Gastroesophageal sphincter (tissue), 4 donors: ENCODE results near the gene ZNF296. TPM values are rescaled to one million over a fixed set of nuclear protein-coding genes. Genes with fewer than 3 reads are reported as not detected.
"Not testable (repeated sequence)": the region's sequence is repeated elsewhere in the genome, so short reads cannot be mapped to it uniquely, and the experiment has no call there.

Source experiments
- ATAC-seq: fragments of 150-250 bp; one replicate; pipeline ENCODE4 v1.9.1; 2016; ENCODE audit warnings: mild to moderate bottlenecking, moderate library complexity
- H3K27ac ChIP-seq, 4 donors: fragments of 200-600 bp; sonication (generic) in 3 of 4; 1 replicate in 3 of 4; 2 replicates in 1 of 4; pipeline ENCODE4 v1.5.1; 2016 to 2019
- H3K27me3 ChIP-seq: fragments of 200-600 bp; sonication (generic); one replicate; pipeline ENCODE4 v1.5.1; 2019
- H3K36me3 ChIP-seq, 2 donors: fragments of 200-600 bp; sonication (generic); one replicate each; pipeline ENCODE4 v1.5.1; 2019; ENCODE audit warnings: control low read depth in 1 of 2
- H3K4me1 ChIP-seq, 3 donors: fragments of 200-600 bp; sonication (generic); 1 replicate in 2 of 3; 2 replicates in 1 of 3; pipeline ENCODE4 v1.5.1; 2016 to 2019; ENCODE audit warnings: control low read depth in 2 of 3
- H3K4me3 ChIP-seq, 2 donors: fragments of 200-600 bp; sonication (generic); one replicate each; pipeline ENCODE4 v1.5.1; 2019; ENCODE audit warnings: mild to moderate bottlenecking in 1 of 2, moderate library complexity in 1 of 2
- H3K9me3 ChIP-seq, 3 donors: fragments of 200-600 bp; sonication (generic); one replicate each; pipeline ENCODE4 v1.5.1; 2017 to 2019; ENCODE audit warnings: control low read depth in 2 of 3
- EP300 ChIP-seq: sonication (generic); formaldehyde crosslinking; IDR thresholded peaks from one replicate; pipeline ENCODE4 v1.6.1; 2017; ENCODE audit warnings: antibody characterized with exemption, mild to moderate bottlenecking
- POLR2A ChIP-seq, 2 donors: fragments of 450-650 bp; IDR thresholded peaks; one replicate each; pipeline ENCODE4 v1.6.1; 2017; ENCODE audit warnings: antibody characterized with exemption in 2 of 2, mild to moderate bottlenecking in 2 of 2, moderate library complexity in 1 of 2
- POLR2AphosphoS5 ChIP-seq: sonication (generic); formaldehyde crosslinking; IDR thresholded peaks from one replicate; pipeline ENCODE4 v1.6.1; 2017; ENCODE audit warnings: antibody characterized with exemption
- WGBS, 2 donors: methylation state at CpG; one replicate each; pipeline ENCODE4 v1.1.5; 2018; ENCODE audit warnings: low coverage in 1 of 2; 5-methylcytosine and 5-hydroxymethylcytosine counted together
- total RNA-seq, 4 donors: library from RNA; depleted of rRNA; stranded (reverse); fragments of >200 nt; gene quantifications; one replicate each; pipeline ENCODE4 v1.1.0, GENCODE V29; 2016
- TF ChIP-seq, protein P1 (sequence below), 4 experiments: fragments of 200-600 bp in 2 of 4; fragments of 450-650 bp in 2 of 4; sonication (generic) in 1 of 4; IDR thresholded peaks; one replicate each; pipeline ENCODE4 v1.5.1; 2017 to 2019; ENCODE audit warnings: antibody characterized with exemption in 4 of 4, mild to moderate bottlenecking in 2 of 4, moderate library complexity in 2 of 4

The ZNF296 gene
- total RNA-seq, 4 donors from 2014 or later: 0.50 TPM; not detected in 3

- no peak overlapping the region for H3K27ac ChIP-seq
- H3K4me1 ChIP-seq: peaks cover 0 to 17% (median 4%) of the 10 kb centered on the region in 3 donors
- WGBS, 2 donors: 80% methylated on average over 1 of the region's 11 CpGs; no CpG with 5 or more reads in 1 of the 2 donors
- H3K9me3 ChIP-seq: no peaks in the 10 kb centered on the region
- TF ChIP-seq EP300 (no peak), POLR2A (IDR thresholded peaks at IDR 0.05) (no peak), POLR2AphosphoS5 (no peak)
- TF ChIP-seq, protein P1, sequence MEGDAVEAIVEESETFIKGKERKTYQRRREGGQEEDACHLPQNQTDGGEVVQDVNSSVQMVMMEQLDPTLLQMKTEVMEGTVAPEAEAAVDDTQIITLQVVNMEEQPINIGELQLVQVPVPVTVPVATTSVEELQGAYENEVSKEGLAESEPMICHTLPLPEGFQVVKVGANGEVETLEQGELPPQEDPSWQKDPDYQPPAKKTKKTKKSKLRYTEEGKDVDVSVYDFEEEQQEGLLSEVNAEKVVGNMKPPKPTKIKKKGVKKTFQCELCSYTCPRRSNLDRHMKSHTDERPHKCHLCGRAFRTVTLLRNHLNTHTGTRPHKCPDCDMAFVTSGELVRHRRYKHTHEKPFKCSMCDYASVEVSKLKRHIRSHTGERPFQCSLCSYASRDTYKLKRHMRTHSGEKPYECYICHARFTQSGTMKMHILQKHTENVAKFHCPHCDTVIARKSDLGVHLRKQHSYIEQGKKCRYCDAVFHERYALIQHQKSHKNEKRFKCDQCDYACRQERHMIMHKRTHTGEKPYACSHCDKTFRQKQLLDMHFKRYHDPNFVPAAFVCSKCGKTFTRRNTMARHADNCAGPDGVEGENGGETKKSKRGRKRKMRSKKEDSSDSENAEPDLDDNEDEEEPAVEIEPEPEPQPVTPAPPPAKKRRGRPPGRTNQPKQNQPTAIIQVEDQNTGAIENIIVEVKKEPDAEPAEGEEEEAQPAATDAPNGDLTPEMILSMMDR (IDR thresholded peaks at IDR 0.05): no peak
- H3K27me3 ChIP-seq: no peaks in the 10 kb centered on the region
- no peak for ATAC-seq
- H3K4me3 ChIP-seq: no peak overlapping the region
- peaks cover 0 to 5% of the 10 kb centered on the region in 2 donors for H3K36me3 ChIP-seq
These were observed 45.6 kb upstream of the ZNF296 start for GRCh38 chr19:45121827-45122345.

- Histone ChIP-seq H3K9me3 (no peaks in the 10 kb centered on the region), H3K27me3 (no peaks in the 10 kb centered on the region), H3K4me3 (no peak overlapping the region), H3K4me1 (peaks cover 0 to 24% (median 4%) of the 10 kb centered on the region in 3 donors), H3K36me3 (peaks cover 0 to 5% of the 10 kb centered on the region in 2 donors), H3K27ac (no peak overlapping the region)
- TF ChIP-seq POLR2A (IDR thresholded peaks at IDR 0.05): no peak
- TF ChIP-seq POLR2AphosphoS5: no peak
- TF ChIP-seq EP300: no peak
- TF ChIP-seq, protein P1 (IDR thresholded peaks at IDR 0.05): no peak
- ATAC-seq: no peak
- 82 to 95% methylated on average over 5 to 6 of the region's 6 CpGs for WGBS, 2 donors
These were observed 43.3 kb upstream of the ZNF296 start for GRCh38 chr19:45119582-45119981.

DNA sequence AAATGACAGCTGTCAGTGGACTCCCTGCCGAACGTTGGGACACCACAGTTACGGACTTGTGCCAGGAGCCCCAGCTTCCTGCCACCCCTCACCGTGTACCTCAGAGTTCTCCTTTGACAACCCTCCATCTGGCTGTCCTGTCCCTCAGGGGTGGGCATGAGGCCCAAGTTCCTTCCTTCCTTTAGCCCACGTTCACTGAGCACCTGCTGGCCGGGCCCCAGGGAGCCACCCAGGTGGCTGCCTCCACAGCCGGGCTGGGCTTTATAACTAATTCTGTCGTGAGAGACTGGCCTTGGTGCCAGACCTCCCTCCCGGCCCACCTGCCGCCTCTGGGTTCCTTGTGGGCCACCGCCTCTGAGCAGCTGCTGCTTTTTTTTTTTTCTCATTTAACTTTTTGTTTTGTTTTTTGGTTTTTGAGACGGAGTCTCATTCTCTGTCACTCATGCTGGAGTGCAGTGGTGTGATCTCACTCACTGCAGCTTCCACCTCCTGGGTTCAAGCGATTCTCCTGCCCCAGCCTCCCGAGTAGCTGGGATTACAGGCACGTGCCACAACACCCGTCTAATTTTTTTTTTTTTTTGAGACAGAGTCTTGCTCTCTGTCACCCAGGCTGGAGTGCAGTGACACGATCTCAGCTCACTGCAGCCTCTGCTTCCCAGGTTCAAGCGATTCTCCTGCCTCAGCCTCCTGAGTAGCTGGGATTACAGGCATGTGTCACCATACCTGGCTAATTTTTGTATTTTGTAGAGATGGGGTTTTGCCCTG is 42.5 kb upstream of the ZNF296 start:
- H3K27me3 ChIP-seq, H3K9me3 ChIP-seq, H3K27ac ChIP-seq, H3K36me3 ChIP-seq, ATAC-seq, H3K4me3 ChIP-seq: not testable (repeated sequence)
- H3K4me1 ChIP-seq: peaks cover 0 to 24% (median 4%) of the 10 kb centered on the region in 3 donors
- WGBS, 2 donors: 54 to 65% methylated on average over 8 to 11 of the region's 18 CpGs

- no CpG with 5 or more reads among the region's 5 CpGs for WGBS, 2 donors
- no peak overlapping the region for H3K27ac ChIP-seq
- H3K4me3 ChIP-seq: no peak overlapping the region
- TF ChIP-seq, protein P1 (IDR thresholded peaks at IDR 0.05): no peak
- H3K27me3 ChIP-seq: no peaks in the 10 kb centered on the region
- ATAC-seq: no peak
- peaks cover 0 to 2% of the 10 kb centered on the region in 2 donors for H3K36me3 ChIP-seq
- H3K9me3 ChIP-seq: no peaks in the 10 kb centered on the region
- peaks cover 0 to 24% (median 4%) of the 10 kb centered on the region in 3 donors for H3K4me1 ChIP-seq
These were observed 41.8 kb upstream of the ZNF296 start for GRCh38 chr19:45118106-45118505.

- H3K27me3 ChIP-seq: no peaks in the 10 kb centered on the region
- WGBS, 2 donors: 60% methylated on average over 3 of the region's 12 CpGs; no CpG with 5 or more reads in 1 of the 2 donors
- peaks cover 0 to 24% (median 4%) of the 10 kb centered on the region in 3 donors for H3K4me1 ChIP-seq
- ATAC-seq: no peak
- no peaks in the 10 kb centered on the region for H3K36me3 ChIP-seq
- H3K9me3 ChIP-seq: no peaks in the 10 kb centered on the region
- H3K27ac ChIP-seq: no peak overlapping the region
- TF ChIP-seq EP300: no peak
- no peak for TF ChIP-seq POLR2A (IDR thresholded peaks at IDR 0.05)
- no peak for TF ChIP-seq POLR2AphosphoS5
- TF ChIP-seq, protein P1 (IDR thresholded peaks at IDR 0.05): no peak
- no peak overlapping the region for H3K4me3 ChIP-seq
These were observed 41.4 kb upstream of the ZNF296 start for GRCh38 chr19:45117671-45118070.
